ENCODE data around the gene CCBE1.
"Not testable (repeated sequence)": the region's sequence is repeated elsewhere in the genome, so short reads cannot be mapped to it uniquely, and the experiment has no call there.

CCBE1 gene

DNA sequence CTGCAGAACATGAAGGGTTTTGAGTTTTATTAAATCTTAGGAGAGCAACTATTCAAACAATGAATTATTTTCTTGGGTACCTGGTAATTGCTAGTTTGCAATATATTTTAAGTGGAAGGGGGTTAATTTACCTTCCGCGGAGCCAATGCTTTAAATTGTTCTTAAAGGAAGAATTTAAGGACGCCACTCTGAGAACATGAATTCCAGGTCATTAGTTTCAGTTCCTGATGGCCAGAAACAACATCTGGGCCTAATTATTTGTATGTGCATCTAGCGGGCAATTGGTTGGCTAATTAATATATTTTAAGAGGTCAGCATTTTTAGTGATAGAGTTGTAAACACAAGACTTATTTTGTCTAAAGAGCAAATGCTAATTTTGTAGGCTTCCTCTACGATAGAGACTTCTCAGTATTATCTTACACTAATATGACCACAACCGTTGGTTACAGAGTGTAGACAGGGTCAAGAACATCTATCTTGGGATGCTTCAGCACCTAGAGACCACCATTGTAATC lies 40.8 kb downstream of the CCBE1 start:
- no peak for DNase-seq (ENCODE audit: low read depth in 2 of 2)

DNA sequence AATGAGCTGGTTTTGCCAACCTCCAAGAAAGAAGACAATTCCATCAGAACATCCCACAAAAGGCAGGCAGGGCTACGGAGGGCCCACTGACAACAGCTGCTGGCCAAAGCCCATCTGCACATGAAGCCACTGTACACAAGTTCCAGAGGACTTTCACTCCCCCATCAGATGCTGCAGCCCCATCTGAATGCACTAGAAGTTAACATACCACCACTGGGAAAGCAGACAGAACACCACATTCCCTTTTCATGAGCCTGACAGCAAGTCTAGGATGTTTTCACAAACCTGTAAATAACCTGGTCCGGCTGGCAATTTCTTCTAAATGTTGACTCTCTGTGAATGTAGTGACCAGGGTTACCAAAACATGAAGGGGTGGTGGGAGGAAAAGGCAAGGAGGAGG lies 41.5 kb downstream of the CCBE1 start:
- DNase-seq (ENCODE audit: low read depth in 2 of 2) = no peak

DNA sequence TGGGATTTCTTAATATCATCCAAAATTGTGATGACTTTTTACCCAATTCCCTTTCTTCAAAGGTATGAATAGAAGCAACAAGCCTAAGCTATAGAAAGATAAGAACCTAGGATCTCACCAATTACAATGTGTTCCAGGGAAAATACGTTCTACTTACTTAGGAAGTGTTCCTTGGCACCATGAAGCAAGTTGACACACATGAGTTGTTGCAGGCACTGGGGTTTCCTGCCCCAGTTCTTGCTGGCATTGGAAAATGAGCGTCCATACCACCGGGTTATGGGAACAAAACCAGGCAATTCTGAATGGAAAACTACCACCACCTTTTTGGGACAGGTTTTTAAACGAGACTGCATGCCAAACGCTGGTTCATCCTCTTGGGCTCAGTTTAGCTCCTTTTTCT lies 46.2 kb downstream of the CCBE1 start:
- no peak for DNase-seq (ENCODE audit: low read depth in 2 of 2)

DNA sequence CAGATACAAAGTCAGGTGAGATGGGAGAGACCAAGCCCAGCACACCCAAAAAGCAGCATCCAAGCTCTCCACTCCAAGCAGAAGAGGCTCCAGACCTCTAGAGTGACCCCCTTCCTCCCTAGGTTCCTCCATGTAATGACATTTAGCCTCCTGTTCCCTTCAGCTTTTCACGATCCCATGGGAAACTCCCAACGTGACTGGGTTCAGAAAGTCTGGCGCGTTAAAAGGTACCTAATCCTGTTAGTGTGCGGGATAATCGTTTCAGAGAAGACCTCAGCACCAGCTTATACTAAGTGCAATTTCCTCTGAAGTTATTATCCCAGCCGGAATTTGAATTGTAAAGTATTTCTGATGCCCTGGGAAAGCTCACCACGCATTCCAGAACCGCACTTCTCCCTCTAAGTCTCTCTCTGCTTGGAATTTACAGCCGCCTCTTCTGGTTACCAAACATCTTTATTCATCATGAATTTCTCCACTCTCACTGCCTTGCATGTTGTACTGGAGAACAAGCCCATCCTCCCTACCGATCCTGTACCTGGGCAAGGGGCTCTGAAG lies 46.9 kb downstream of the CCBE1 start:
- DNase-seq (ENCODE audit: low read depth in 2 of 2) = peak in 1 of 2 experiments; percentile 56

DNA sequence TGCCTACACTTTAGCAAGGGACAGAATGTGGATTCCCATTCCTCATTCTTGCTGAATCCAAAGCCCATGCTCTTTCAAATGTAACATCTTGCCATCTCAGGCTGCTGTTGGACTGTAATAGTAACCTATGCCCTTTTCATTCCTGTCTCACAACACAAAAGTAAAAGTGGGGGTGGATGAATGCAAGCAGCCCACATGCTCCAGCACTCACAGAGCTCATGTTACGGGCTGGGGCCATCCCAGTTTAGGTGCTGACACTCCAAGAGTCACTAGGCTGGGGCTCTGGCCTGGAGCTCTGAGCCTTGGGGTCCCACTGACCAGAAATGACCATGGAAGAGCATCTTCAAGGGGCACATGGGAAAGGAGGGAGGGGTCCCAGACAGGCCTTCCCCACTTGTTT lies 47.6 kb downstream of the CCBE1 start:
- no peak for DNase-seq (ENCODE audit: low read depth in 2 of 2)

DNA sequence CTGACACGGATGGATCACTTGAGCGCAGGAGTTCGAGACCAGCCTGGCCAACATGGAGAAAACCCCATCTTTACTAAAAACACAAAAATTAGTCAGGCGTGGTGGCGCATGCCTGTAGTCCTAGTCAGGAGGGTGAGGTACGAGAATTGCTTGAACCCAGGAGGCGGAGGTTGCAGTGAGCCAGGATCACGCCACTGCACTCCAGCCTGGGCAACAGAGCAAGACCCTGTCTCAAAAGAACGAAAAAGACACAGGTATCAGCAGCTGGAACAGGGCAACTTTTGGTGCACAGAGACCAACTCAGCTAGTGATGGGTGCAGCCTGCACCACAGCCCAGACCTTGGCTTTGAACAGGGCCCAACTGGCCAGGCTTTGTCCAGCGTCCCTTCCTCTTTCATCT lies 48.8 kb downstream of the CCBE1 start:
- DNase-seq (ENCODE audit: low read depth in 2 of 2) = not testable (repeated sequence)

DNA sequence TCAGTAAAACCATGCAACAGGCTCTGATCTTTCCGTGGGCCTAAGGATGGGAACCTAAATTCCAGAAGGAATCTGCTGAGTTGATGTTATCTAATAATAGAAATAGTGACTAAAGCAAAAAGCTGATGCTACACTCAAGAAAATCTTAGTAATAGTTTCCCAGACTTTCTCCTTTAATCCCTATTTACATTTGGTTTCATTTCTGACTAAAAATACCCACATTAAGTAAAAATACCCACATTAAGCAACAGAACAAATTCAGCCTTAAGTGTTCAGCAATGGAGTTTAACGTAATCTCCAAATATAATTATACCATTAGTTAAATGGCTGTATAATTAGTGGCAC lies 50.3 kb downstream of the CCBE1 start:
- no peak for DNase-seq (ENCODE audit: low read depth in 2 of 2)

DNA sequence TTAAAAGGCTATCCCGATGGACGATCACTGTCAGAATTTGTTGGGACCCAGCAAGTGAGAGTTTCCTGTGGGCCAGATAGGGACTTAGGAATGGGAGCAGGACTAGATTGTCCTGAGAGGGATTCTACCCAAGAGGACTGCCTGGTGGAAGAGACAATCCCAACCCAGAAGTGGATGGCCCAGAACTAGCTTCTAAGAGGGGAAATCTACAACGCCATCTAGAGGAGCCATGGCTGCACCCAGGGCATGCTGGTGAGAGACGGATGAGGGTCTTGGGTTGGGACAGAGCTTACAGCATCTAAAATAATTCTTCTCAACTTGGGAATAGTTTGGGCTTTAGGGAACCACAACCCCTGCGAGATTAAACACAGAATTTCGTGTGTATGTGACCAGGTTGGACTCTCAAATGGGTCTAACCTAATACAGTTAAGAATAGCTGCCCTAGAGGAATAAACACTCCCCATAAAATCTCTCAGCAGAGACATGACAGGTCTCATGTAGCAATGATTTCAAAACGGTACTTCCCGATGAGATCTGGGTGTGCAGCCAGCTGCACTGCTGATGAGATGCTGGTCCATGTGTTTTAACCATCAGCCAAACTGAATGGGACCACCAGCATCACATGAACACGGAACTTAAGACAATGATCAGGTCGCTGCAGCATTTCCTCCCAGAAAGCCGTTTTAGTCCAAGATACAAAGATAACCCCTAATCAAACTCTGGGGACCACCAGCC lies 50.8 kb downstream of the CCBE1 start:
- no peak for DNase-seq (ENCODE audit: low read depth in 2 of 2)

DNA sequence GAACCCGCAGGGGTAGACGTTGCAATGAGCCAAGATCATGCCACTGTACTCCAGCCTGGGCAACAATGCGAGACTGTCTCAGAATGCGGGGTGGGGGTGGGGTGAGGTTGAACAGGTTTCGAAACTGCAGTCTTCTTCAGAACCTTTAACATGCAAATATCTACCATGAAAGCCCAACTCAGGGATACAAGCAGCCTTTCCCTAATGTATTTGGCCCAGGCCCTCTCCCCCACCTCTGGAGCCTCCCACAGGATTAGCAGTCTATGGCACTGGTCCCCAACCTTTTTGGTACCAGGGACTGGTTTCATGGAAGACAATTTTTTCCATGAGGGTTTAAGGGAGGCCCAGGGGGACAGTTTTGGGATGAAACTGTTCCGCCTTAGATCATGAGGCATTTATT lies 53.5 kb downstream of the CCBE1 start:
- DNase-seq (ENCODE audit: low read depth in 2 of 2) = no peak

DNA sequence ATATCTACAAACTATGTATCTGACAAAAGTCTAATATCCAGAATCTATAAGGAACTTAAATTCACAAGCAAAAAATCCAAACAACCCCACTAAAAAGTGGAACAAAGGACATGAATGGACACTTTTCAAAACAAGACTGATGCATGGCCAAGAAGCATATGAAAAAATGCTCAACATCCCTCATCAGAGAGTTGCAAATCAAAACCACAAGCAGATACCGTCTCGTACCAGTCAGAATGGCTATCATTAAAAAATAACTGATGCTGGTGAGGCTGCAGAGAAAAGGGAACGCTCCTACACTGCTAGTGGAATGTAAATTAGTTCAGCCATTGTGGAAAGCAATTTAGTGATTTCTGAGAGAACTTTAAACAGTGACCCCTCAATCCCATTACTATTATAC lies 56.5 kb downstream of the CCBE1 start:
- DNase-seq (ENCODE audit: low read depth in 2 of 2) = no peak

DNA sequence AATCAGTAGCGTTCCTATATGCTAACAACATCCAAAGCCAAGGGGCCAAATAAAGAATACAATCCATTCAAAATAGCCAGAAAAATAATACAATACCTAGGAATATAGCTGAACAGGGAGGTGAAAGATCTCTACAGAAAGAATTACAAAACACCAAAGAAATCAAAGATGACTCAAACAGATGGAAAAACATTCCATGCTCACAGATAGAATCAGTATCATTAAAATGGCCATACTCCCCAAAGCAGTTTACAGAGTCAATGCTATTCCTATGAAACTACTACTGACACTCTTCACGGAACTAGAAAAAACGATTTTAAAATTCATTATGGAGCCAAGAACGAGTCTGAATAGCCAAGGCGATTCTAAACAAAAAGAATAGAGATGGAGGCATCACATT lies 57.4 kb downstream of the CCBE1 start:
- DNase-seq (ENCODE audit: low read depth in 2 of 2) = no peak

DNA sequence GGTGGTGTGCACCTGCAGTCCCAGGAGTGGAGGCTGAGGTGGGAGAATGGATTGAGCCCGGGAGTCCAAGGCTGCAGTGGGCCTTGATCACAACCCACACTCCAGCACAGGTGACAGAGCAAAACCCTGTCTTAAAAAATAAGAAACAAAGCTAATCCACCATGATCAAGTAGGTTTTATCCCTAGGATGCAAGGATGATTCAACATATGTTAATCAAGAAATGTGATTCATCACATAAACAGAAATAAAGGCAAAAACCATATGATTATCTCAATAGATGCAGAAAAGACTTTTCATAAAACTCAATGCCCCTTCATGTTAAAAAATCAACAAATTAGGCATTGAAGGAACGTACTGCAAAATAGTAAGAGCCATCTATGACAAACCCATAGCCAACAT lies 58.1 kb downstream of the CCBE1 start:
- no peak for DNase-seq (ENCODE audit: low read depth in 2 of 2)

DNA sequence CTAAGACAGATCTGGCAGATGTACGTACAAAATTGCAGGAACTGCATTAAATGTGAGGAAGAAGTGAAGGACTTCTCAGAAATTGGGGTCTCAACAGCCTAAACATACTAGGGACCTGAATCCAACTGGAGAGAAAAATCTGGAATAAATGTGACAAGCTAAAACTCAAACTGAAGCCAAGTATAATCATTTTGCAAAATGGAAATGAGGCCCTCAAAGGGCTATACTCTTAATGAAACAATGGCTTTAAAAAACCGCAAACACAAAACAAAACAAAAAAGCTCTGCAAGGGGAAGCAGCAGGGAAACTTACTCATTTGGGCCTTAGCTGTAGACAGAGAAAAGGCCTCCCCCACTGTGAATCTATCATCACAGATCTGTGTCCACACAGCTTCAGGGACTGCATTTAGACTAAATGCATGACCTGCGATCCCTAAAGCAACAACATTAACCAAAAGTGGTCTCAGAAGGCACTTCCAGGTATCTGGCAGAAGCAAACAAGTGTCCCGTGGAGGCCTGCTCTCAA lies 63.2 kb downstream of the CCBE1 start:
- DNase-seq (ENCODE audit: low read depth in 2 of 2) = no peak

DNA sequence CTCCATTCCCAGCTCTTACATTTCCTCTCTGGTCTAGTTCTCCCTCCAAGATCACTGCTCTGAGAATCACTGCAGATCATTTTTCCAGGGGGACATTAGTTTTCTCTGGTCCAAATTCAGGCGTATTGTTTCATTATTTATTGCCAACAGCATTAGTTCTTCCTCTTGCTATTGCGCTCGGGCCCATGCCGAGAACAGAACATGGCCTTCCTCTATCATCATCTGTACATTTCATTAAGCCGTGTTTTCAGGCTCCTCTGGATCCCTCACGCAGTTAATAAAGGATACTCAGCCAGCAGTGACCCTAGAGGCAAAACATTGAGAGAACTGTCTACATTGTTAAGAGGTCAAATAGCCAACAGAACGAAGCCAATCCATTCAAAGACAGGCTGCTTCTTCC lies 63.9 kb downstream of the CCBE1 start:
- DNase-seq (ENCODE audit: low read depth in 2 of 2) = no peak

DNA sequence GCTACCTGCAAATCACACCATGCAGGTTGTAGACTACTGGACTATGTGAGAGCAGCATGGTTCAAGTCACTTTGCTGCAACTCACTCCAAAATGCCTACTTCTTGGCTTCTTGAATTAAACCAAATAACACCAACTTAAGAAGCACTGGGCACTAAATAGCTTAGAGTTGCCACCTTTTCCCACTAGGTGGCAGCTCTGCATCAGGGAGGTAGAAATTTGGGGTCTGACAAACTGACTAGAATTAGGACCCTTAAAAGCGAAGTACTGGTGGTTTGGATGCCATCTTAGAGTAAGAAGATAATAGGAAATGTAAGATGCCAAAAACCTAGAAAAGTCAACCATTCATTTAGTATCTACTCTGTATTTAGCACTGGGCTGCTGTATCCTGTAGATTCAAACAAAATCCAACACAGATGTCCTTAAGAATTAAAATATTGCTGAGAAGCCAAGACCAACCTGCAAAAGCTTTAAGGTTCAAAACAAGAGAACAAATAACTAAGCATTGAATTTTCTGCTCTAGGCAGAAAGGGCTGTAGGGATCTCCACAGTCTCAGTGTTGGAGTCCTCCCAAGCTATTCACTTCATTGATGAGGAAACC lies 65.5 kb downstream of the CCBE1 start:
- no peak for DNase-seq (ENCODE audit: low read depth in 2 of 2)

DNA sequence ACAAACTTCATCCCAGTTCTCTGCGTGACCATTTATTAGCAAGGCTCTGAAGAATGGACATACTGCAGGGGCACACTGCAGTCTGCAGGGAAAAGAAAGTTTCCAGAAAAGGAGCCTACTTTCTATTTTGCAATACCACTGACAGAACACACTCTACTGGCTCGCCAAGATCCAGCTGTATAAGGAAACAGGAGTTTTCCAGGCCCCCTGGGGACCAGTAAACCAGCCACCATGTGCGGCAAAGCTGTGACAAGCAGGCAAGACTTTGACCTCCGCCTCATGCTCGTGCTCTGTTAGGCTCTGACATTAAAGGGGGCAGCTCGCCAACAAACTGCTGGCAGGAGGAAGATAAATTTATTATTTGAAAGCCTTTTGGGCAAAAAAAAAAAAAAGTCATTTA lies 67.3 kb downstream of the CCBE1 start:
- no peak for DNase-seq (ENCODE audit: low read depth in 2 of 2)

DNA sequence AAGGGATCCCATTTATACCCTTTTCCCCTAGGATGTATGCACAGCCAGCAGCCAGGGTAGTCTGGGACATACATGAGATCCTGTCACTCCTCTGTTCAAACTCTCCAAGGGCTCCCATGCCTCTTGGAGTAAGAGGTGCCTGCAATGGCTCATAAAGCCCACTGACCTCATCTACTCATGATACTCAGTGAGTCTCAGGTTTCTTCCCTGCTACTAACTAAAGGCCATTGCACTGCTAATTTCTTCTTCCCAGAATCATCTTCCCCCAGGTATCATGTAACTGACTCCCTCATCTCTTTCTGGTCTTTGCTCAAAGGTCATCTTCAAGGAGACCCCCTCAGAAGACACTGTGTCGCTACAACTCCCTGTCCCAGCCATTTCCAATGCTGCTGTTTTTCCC lies 68.2 kb downstream of the CCBE1 start:
- no peak for DNase-seq (ENCODE audit: low read depth in 2 of 2)

DNA sequence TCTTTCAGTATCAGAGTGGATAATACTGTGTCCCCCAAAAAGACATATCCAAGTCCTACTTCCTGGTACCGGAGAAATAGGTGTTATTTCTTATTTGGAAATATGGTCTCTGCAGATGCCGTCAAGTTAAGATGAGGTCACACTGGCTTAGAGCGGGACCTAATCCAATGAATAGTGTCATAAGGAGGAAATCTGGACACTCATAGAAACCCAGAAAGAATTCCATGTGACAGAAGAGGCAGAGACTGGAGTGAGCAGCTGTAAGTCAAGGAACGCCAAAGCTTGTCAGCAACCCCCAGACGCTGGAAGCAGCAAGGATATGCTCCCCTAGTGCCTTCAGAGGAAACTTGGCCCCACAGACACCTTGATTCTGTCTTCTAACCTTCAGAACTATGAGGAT lies 69.8 kb downstream of the CCBE1 start:
- no peak for DNase-seq (ENCODE audit: low read depth in 2 of 2)

DNA sequence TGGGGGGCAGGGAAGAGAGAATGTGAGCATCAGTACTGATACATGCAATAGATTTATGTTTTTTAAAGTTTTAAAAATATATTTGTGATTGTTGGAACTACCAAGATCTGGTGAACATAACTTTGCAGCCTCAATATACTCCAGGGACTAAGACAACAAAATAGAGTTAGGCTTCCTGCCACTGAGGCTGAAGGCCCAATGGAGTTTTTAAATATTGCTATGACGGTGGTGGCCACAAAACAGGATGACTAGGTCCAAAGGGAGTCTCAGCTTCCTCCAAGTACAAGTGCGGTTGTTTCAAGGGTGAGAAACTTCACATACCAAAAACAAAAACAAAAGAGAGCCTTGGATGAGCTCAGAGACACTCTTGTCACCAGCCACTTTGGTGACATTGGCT lies 72.9 kb downstream of the CCBE1 start:
- DNase-seq (ENCODE audit: low read depth in 2 of 2) = no peak

DNA sequence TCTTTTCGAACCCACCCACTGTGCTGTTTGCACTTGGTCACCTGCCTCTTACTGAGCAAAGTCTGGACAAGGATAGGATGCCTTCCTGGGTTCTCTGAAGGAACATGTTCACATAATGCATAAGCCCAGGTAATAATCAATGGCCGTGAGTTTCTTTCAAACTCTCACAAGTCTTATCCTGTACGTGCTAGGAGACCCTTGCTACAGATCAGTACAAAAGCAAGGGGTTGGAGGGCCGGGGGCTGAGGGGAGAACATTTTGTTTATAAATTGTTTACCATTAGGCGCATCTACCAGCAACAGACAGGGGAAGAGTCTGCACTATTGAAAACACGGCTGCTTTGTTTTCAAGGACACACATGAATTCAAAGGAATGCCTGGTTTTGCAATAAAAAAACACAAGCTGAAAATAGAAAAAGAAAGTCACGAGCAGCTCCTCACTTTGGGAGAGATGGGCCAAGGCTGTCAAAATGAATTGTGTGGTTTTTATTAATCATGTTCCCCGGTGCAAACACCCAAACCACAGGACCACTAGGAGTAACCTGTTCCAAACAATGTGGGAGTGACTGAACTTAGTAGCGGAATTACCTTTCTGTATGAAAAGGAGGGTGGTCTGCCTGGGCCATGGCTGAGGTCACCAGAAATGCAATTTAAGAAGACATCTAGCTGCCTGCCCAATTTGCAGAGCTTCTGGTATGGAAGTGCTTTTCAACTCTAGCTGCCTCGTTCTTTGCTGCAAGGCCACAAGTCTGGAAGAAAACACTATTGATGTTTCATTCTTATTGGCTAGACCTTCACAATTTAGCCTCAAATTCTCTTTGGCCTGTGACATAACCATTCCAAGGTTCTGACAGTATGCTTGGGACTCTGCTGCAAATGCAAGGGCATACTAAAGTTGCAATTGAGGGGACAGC lies 73.5 kb downstream of the CCBE1 start:
- no peak for DNase-seq (ENCODE audit: low read depth in 2 of 2)

DNA sequence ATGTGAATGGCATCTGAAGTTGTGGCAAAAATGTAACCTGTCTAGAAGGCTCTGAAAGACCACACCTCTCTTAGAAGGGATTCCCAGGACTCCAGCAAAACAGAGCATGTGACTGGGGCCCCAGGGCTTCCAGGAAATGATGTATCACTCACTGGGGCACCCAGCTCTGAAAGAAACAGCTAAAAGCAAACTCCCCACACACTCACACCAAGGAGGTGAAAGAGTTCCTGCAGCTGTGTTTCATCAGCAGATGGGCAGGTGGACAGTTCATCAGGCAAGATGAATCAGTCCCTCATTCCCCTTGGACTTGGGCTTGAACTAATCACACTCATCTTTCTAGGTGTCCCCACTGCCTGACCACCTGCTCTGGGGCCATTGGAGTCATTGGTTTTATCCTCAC lies 76.2 kb downstream of the CCBE1 start:
- DNase-seq (ENCODE audit: low read depth in 2 of 2) = no peak

DNA sequence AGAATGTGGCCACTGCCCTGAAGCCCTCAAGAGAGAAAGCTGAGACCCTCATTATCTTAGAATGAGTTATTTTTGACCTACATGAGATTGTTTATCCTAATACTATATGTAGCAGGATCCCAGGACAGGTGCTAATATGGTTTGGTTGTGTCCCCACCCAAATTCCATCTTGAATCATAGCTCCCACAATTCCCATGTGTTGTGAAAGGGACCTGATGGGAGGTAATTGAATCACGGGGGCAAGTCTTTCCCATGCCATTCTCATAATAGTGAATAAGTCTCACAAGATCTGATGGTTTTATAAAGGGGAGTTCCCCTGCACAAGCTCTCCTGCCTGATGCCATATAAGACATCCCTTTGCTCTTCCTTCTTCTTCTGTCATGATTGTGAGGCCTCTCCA lies 76.8 kb downstream of the CCBE1 start:
- no peak for DNase-seq (ENCODE audit: low read depth in 2 of 2)

Data from fibroblast of skin of left quadriceps (primary cell).